Measurements from ENCODE around the gene TMEM208.

TMEM208 gene

GRCh38 chr16:67191995-67192681, 34.8 kb upstream of the TMEM208 start, which contains the start of gene E2F4:
E2F4 (plus strand) TSS chr16:67192155; CDS start chr16:67192228, 73 bp downstream.
- DNase-seq: peak; percentile 94

- no peak for DNase-seq
Measured at GRCh38 chr16:67192781-67193361, 34.1 kb upstream of the TMEM208 start.

- DNase-seq: no peak
Measured at GRCh38 chr16:67193536-67193935, 33.4 kb upstream of the TMEM208 start.

GRCh38 chr16:67194260-67194659, 32.7 kb upstream of the TMEM208 start:
- DNase-seq: no peak

- no peak for DNase-seq
Measured at GRCh38 chr16:67195676-67196075, 31.3 kb upstream of the TMEM208 start.

GRCh38 chr16:67196881-67197280, 30.0 kb upstream of the TMEM208 start:
- no peak for DNase-seq

GRCh38 chr16:67197704-67198103, 29.2 kb upstream of the TMEM208 start:
- no peak for DNase-seq

GRCh38 chr16:67198238-67198734, 28.6 kb upstream of the TMEM208 start:
- no peak for DNase-seq

GRCh38 chr16:67199011-67199807, 27.7 kb upstream of the TMEM208 start, which contains the start of gene ELMO3:
ELMO3 (plus strand) TSS chr16:67199131; CDS start chr16:67199327, 196 bp downstream.
- DNase-seq: no peak

GRCh38 chr16:67199808-67200198, 27.1 kb upstream of the TMEM208 start:
- no peak for DNase-seq

- no peak for DNase-seq
Measured at GRCh38 chr16:67200491-67200890, 26.4 kb upstream of the TMEM208 start.

- no peak for DNase-seq
Measured at GRCh38 chr16:67201411-67202345, 25.3 kb upstream of the TMEM208 start.

- DNase-seq: no peak
Measured at GRCh38 chr16:67202426-67202825, 24.5 kb upstream of the TMEM208 start.

- DNase-seq: no peak
Measured at GRCh38 chr16:67202956-67203493, 23.9 kb upstream of the TMEM208 start.

GRCh38 chr16:67204076-67204475, 22.9 kb upstream of the TMEM208 start:
- DNase-seq: no peak

- no peak for DNase-seq
Measured at GRCh38 chr16:67206129-67206837, 20.6 kb upstream of the TMEM208 start.

GRCh38 chr16:67206838-67207248, 20.1 kb upstream of the TMEM208 start:
- no peak for DNase-seq

GRCh38 chr16:67207249-67208091, 19.5 kb upstream of the TMEM208 start:
- no peak for DNase-seq

GRCh38 chr16:67208154-67208896, 18.6 kb upstream of the TMEM208 start:
- no peak for DNase-seq

- no peak for DNase-seq
Measured at GRCh38 chr16:67209565-67209964, 17.4 kb upstream of the TMEM208 start.
